Esophagus (tissue), 2 donors: Measurements from ENCODE around the gene ENO2. TPM values are rescaled to one million over a fixed set of nuclear protein-coding genes. Genes with fewer than 3 reads are reported as not detected.
"Not testable (repeated sequence)": the region's sequence is repeated elsewhere in the genome, so short reads cannot be mapped to it uniquely, and the experiment has no call there.

Experiments used
- H3K27ac ChIP-seq, 2 donors: one replicate each; pipeline ENCODE4 v1.5.1; 2013; ENCODE audit warnings: low read depth in 2 of 2, mild to moderate bottlenecking in 2 of 2, inconsistent platforms in 1 of 2, low read length in 1 of 2, moderate library complexity in 1 of 2
- H3K27me3 ChIP-seq, 2 donors: one replicate each; pipeline ENCODE4 v1.6.1; 2013; ENCODE audit warnings: low read length in 2 of 2, control low read depth in 1 of 2, mild to moderate bottlenecking in 1 of 2; ENCODE audit not compliant: insufficient read depth in 2 of 2, control insufficient read depth in 1 of 2
- H3K36me3 ChIP-seq, 2 donors: one replicate each; pipeline ENCODE4 v1.6.1; 2013; ENCODE audit warnings: low read length in 1 of 2; ENCODE audit not compliant: control insufficient read depth in 2 of 2, insufficient read depth in 2 of 2
- H3K4me1 ChIP-seq, 2 donors: one replicate each; pipeline ENCODE4 v1.6.1; 2013; ENCODE audit warnings: low read length in 1 of 2; ENCODE audit not compliant: control insufficient read depth in 2 of 2, insufficient read depth in 2 of 2
- H3K4me3 ChIP-seq, 2 donors: one replicate each; pipeline ENCODE4 v1.5.1; 2013; ENCODE audit warnings: low read length in 2 of 2, mild to moderate bottlenecking in 2 of 2, low read depth in 1 of 2, moderate library complexity in 1 of 2
- H3K9me3 ChIP-seq, 2 donors: one replicate each; pipeline ENCODE4 v1.6.1; 2013; ENCODE audit warnings: mild to moderate bottlenecking in 2 of 2, low read depth in 1 of 2, low read length in 1 of 2, moderate library complexity in 1 of 2; ENCODE audit not compliant: control insufficient read depth in 2 of 2, insufficient read depth in 1 of 2
- WGBS, 2 donors: extraction: QIAGEN DNeasy Blood & Tissue Kit; methylation state at CpG; one replicate each; pipeline ENCODE4 v1.1.7; 2013; 5-methylcytosine and 5-hydroxymethylcytosine counted together
- polyA plus RNA-seq, 2 donors: library from polyadenylated mRNA; stranded (reverse); fragments of 200-250 nt; gene quantifications; one replicate each; pipeline ENCODE4 v1.2.3, GENCODE V29; 2013
- donor health status: healthy with polysubstance abuse.
- donor health status: Bipolar disorder and iron deficiency.

The ENO2 gene
- polyA plus RNA-seq, 2 donors, result 6.7 to 9.0 TPM

- no peaks in the 10 kb centered on the region for H3K9me3 ChIP-seq
- H3K4me3 ChIP-seq, result no peak overlapping the region
Observed at GRCh38 chr12:6871052-6871957, 43.1 kb upstream of the ENO2 start.

GRCh38 chr12:6872073-6873048 is 42.0 kb upstream of the ENO2 start:
- Histone ChIP-seq H3K36me3 (peaks cover 5 to 24% of the 10 kb centered on the region in 2 donors), H3K9me3 (no peaks in the 10 kb centered on the region), H3K4me1 (peaks cover 3 to 29% of the 10 kb centered on the region in 2 donors), H3K4me3 (peak overlapping the region; percentile 69 to 80), H3K27me3 (no peaks in the 10 kb centered on the region), H3K27ac (peak overlapping the region; percentile 92 to 97)
- WGBS, 2 donors, result 1 to 2% methylated on average over 31 to 40 of the region's 40 CpGs

More at GRCh38 chr12:6871052-6871957, 43.1 kb upstream of the ENO2 start:
- H3K36me3 ChIP-seq, result peaks cover 5 to 24% of the 10 kb centered on the region in 2 donors
- 63 to 67% methylated on average over 12 of the region's 12 CpGs for WGBS, 2 donors
- peak overlapping the region; percentile 40 to 97 for H3K27ac ChIP-seq
- H3K4me1 ChIP-seq, result peaks cover 3 to 33% of the 10 kb centered on the region in 2 donors
- H3K27me3 ChIP-seq, result no peaks in the 10 kb centered on the region

- H3K4me1 ChIP-seq, result peaks cover 3 to 28% of the 10 kb centered on the region in 2 donors
- 0 to 1% methylated on average over 58 to 66 of the region's 66 CpGs for WGBS, 2 donors
- H3K27ac ChIP-seq, result peak within 1 kb of the TSS; percentile 92 to 97
- peaks cover 5 to 24% of the 10 kb centered on the region in 2 donors for H3K36me3 ChIP-seq
- no peaks in the 10 kb centered on the region for H3K9me3 ChIP-seq
- peak within 1 kb of the TSS; percentile 69 to 80 for H3K4me3 ChIP-seq
- no peaks in the 10 kb centered on the region for H3K27me3 ChIP-seq
Observed at GRCh38 chr12:6873094-6874014, 41.0 kb upstream of the ENO2 start, which contains the start of gene SPSB2. SPSB2 (minus strand) TSS chr12:6873303; CDS start chr12:6872901, 402 bp downstream.

- Histone ChIP-seq H3K4me1 (peaks cover 3 to 22% of the 10 kb centered on the region in 2 donors), H3K4me3 (peak overlapping the region in 1 of 2 donors; percentile 80), H3K27ac (peak overlapping the region; percentile 92 to 97), H3K36me3 (peaks cover 5 to 22% of the 10 kb centered on the region in 2 donors)
- 47 to 53% methylated on average over 9 of the region's 9 CpGs for WGBS, 2 donors
- not testable (repeated sequence) for H3K27me3 ChIP-seq, H3K9me3 ChIP-seq
Observed at GRCh38 chr12:6874015-6874368, 40.4 kb upstream of the ENO2 start.

GRCh38 chr12:6879824-6880223 is 34.6 kb upstream of the ENO2 start:
- WGBS, 2 donors, result 92 to 93% methylated on average over 11 of the region's 11 CpGs
- H3K36me3 ChIP-seq, H3K27ac ChIP-seq, H3K27me3 ChIP-seq, H3K4me3 ChIP-seq, H3K4me1 ChIP-seq, H3K9me3 ChIP-seq: not testable (repeated sequence)

- H3K9me3 ChIP-seq, result no peaks in the 10 kb centered on the region
- no peak overlapping the region for H3K4me3 ChIP-seq
- peaks cover 0 to 4% of the 10 kb centered on the region in 2 donors for H3K36me3 ChIP-seq
- no peaks in the 10 kb centered on the region for H3K27me3 ChIP-seq
- H3K27ac ChIP-seq, result no peak overlapping the region
- WGBS, 2 donors, result 96 to 97% methylated on average over 5 of the region's 5 CpGs
- H3K4me1 ChIP-seq, result no peaks in the 10 kb centered on the region
Observed at GRCh38 chr12:6883252-6883651, 31.1 kb upstream of the ENO2 start.

GRCh38 chr12:6883683-6884082 is 30.7 kb upstream of the ENO2 start:
- H3K4me3 ChIP-seq, result no peak overlapping the region
- peaks cover 0 to 4% of the 10 kb centered on the region in 2 donors for H3K36me3 ChIP-seq
- H3K27ac ChIP-seq, result no peak overlapping the region
- no peaks in the 10 kb centered on the region for H3K27me3 ChIP-seq
- H3K9me3 ChIP-seq, result no peaks in the 10 kb centered on the region
- H3K4me1 ChIP-seq, result no peaks in the 10 kb centered on the region
- WGBS, 2 donors, result 90 to 94% methylated on average over 11 of the region's 11 CpGs

- H3K4me3 ChIP-seq, result no peak overlapping the region
- WGBS, 2 donors, result 86 to 87% methylated on average over 22 of the region's 22 CpGs
- H3K9me3 ChIP-seq, result no peaks in the 10 kb centered on the region
- no peaks in the 10 kb centered on the region for H3K27me3 ChIP-seq
- peaks cover 0 to 4% of the 10 kb centered on the region in 2 donors for H3K36me3 ChIP-seq
- H3K4me1 ChIP-seq, result no peaks in the 10 kb centered on the region
- no peak overlapping the region for H3K27ac ChIP-seq
Observed at GRCh38 chr12:6884539-6884938, 29.8 kb upstream of the ENO2 start.
